T-helper 17 cell (primary cell): Measurements from ENCODE around the gene MYD88. TPM values are rescaled to one million over a fixed set of nuclear protein-coding genes. Genes with fewer than 3 reads are reported as not detected.

Experiments
- ATAC-seq: fragments of 150-1000 bp; cut with Tn5 transposase; 2 replicates; pipeline ENCODE4 v1.10.0; 2021; ENCODE audit warnings: mild to moderate bottlenecking, moderate library complexity
- DNase-seq, 3 donors: peaks; one replicate each; pipeline versions ENCODE4 v3.0.0 to v3.0.0-alpha.2; 2020 to 2021
- H3K9me3 ChIP-seq: one replicate; pipeline ENCODE4 v1.7.0; 2013; ENCODE audit warnings: low read length, mild to moderate bottlenecking; ENCODE audit not compliant: control insufficient read depth, poor library complexity, severe bottlenecking
- H3K27ac Mint-ChIP-seq: one replicate; pipeline ENCODE4 v1.8.0; 2022; ENCODE audit warnings: mild to moderate bottlenecking, moderate library complexity, mixed read lengths
- H3K27me3 Mint-ChIP-seq: one replicate; pipeline ENCODE4 v1.8.0; 2022; ENCODE audit warnings: mixed read lengths
- H3K36me3 Mint-ChIP-seq: one replicate; pipeline ENCODE4 v1.8.0; 2022; ENCODE audit warnings: low read depth, mixed read lengths
- H3K4me1 Mint-ChIP-seq: one replicate; pipeline ENCODE4 v1.8.0; 2022; ENCODE audit warnings: mild to moderate bottlenecking, mixed read lengths
- H3K4me3 Mint-ChIP-seq: one replicate; pipeline ENCODE4 v1.8.0; 2022; ENCODE audit warnings: mild to moderate bottlenecking, moderate library complexity, mixed read lengths
- total RNA-seq, 4 donors: library from RNA in 2 of 4; stranded (reverse) in 2 of 4; gene quantifications; one replicate each; pipeline ENCODE4 v1.2.3 and lab custom pipeline; 2022 to 2026

MYD88 gene
- total RNA-seq, 2 donors from 2014 or later, result 44.0 to 45.5 TPM

- peaks cover 12% of the 10 kb centered on the region for H3K36me3 Mint-ChIP-seq
- H3K27ac Mint-ChIP-seq, result no peak overlapping the region
- DNase-seq (no peak), ATAC-seq (no peak)
- H3K9me3 ChIP-seq, result no peaks in the 10 kb centered on the region
- H3K4me3 Mint-ChIP-seq, result peak overlapping the region; percentile 21
- no peaks in the 10 kb centered on the region for H3K27me3 Mint-ChIP-seq
- no peaks in the 10 kb centered on the region for H3K4me1 Mint-ChIP-seq
Observed at GRCh38 chr3:38107911-38108648, 30.4 kb upstream of the MYD88 start.

- Mint-ChIP-seq H3K27ac (no peak overlapping the region), H3K36me3 (peaks cover 8% of the 10 kb centered on the region), H3K27me3 (no peaks in the 10 kb centered on the region), H3K4me3 (peak overlapping the region; percentile 21), H3K4me1 (no peaks in the 10 kb centered on the region)
- DNase-seq (no peak), ATAC-seq (no peak)
- no peaks in the 10 kb centered on the region for H3K9me3 ChIP-seq
Observed at GRCh38 chr3:38108649-38109579, 29.5 kb upstream of the MYD88 start.

- Mint-ChIP-seq H3K4me3 (no peak overlapping the region), H3K36me3 (peaks cover 6% of the 10 kb centered on the region), H3K4me1 (no peaks in the 10 kb centered on the region), H3K27ac (no peak overlapping the region), H3K27me3 (no peaks in the 10 kb centered on the region)
- no peaks in the 10 kb centered on the region for H3K9me3 ChIP-seq
- DNase-seq (no peak), ATAC-seq (no peak)
Observed at GRCh38 chr3:38109580-38110313, 28.7 kb upstream of the MYD88 start.

DNA sequence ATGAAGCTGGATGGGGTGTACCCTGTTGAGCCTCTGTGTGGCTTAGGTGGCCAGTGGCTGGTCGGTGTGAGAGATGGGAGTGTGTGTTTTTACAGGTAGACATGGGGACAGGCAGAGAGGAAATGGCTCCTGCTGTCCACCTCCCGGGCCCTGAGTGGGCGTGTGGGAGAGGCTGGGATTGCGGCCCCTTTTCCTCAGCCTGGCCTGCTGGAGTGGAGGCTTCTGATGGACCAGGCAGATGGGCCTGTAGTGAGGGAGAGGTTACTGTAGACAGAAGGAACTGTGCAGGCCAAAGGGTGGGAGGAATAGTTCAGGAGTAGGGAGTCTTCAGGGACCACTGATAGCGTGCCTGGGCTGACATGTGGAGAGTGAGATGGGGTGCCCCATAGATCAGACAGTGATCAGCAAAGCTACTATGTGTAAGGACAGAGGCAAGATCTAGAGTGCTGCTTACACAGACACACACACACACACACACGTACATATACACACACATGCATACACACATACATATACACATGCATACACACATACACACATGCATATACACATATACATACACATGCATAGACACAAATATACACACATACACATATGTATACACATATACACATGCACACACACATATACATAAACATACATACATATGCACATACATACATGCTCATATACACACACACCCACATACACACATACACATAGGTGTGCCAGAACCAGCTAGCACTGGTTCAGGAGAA, 28.0 kb upstream of the MYD88 start:
- Mint-ChIP-seq H3K4me3 (no peak overlapping the region), H3K27ac (no peak overlapping the region), H3K36me3 (peaks cover 3% of the 10 kb centered on the region), H3K27me3 (no peaks in the 10 kb centered on the region), H3K4me1 (no peaks in the 10 kb centered on the region)
- no peak for DNase-seq
- no peaks in the 10 kb centered on the region for H3K9me3 ChIP-seq
- ATAC-seq, result no peak

- no peaks in the 10 kb centered on the region for H3K9me3 ChIP-seq
- Mint-ChIP-seq H3K4me1 (peaks cover 5% of the 10 kb centered on the region), H3K4me3 (no peak overlapping the region), H3K27me3 (no peaks in the 10 kb centered on the region), H3K27ac (no peak overlapping the region), H3K36me3 (no peaks in the 10 kb centered on the region)
- ATAC-seq (no peak), DNase-seq (no peak)
Observed at GRCh38 chr3:38111201-38111600, 27.3 kb upstream of the MYD88 start.

DNA sequence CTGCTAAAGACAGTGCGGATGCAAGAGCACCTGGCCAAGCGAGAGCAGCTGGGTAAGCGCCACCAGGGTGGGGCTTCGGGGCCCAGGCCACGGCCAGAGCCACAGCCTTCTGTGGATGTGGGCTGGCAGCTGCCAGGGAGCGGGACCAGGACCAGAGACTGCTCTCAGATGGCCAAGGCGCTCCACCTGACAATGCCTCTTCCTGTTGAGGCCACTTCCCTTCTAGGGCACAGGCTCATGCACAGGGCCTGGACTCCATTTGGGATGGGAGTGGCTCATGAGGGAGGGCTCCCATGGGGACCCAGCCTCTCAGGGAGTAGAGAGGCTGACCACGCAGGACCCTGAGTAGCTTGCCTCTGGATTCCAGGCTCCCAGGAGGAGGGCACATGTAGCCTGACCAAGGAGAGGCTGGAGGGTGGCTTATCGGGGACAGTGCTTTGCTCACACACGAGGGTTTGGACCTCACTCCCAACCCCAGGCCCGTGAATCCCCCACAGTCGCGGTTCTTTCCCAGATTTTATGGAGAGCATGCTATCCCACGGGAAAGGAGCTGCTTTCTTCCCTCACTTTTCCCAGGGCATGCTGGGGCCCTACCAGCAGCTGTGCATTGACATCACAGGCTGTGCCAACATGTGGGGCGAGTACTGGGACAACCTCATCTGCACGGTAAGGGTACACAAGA, 26.6 kb upstream of the MYD88 start:
- no peaks in the 10 kb centered on the region for H3K27me3 Mint-ChIP-seq
- no peaks in the 10 kb centered on the region for H3K36me3 Mint-ChIP-seq

DNA sequence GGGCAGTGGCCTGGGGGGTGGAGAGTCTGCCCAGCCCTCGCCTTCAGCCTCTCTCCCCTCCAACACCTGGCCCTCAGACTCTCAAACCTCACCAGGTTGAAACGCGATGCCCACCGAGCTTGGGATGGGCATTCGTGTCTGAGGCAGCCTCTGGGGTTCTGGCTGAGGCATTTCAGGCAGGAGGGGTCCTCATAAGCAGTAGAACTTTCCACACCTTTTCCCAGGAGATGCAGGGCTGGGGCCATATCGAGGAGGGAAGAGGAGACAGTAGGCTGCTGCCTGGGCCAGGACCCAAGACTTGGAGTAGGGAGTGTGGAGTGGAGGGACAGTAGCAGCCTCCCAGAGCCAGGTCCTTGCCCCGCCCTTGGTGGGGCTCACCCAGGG, 26.1 kb upstream of the MYD88 start:
- ATAC-seq, result no peak
- Mint-ChIP-seq H3K36me3 (no peaks in the 10 kb centered on the region), H3K27me3 (no peaks in the 10 kb centered on the region), H3K4me3 (no peak overlapping the region), H3K4me1 (peaks cover 5% of the 10 kb centered on the region), H3K27ac (no peak overlapping the region)
- H3K9me3 ChIP-seq, result no peaks in the 10 kb centered on the region
- peak in 1 of 3 donors; percentile 5 for DNase-seq

More for the DNA sequence above, 26.6 kb upstream of the MYD88 start:
- ATAC-seq, result no peak
- no peak for DNase-seq
- H3K9me3 ChIP-seq, result no peaks in the 10 kb centered on the region
- Mint-ChIP-seq H3K4me3 (no peak overlapping the region), H3K27ac (no peak overlapping the region), H3K4me1 (peaks cover 5% of the 10 kb centered on the region)

DNA sequence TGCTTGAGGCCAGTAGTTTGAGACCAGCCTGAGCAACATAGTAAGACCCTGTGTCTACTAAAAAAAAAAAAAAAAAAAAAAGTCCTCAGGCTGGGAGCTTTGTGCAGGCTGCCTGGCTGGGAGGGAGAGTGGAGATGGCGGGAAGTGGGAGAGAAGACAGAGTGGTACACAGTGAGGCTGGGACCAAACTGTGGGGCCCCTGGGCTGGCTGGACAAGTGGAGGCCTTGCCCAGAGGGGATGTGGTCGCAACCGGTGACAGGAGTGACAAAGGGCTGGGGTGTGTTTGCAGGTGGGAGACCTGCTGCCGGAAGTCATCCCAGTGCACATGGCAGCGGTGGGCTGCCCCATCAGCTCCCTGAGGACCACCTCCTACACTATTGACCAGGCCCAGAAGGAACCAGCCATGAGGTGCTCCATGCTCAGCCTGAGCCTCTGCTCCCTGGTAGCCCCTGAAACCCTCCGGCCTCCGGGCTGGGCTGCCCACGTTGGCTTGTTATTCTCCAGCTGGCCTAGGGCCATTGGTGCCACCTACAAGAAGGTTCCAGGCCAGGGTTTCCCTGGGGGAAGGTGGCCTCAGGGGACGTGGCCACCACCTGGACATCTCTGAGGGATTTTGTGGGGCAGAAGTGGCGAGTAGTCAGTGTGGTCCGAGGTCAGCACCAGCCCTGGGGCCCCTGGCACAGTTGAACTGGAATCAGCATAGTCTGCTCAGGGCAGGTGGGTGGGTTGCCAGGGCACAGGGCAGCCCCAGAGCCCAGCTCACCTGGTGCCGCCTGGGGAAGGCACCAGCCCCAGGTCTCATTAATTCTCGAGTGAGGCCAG, 24.2 kb upstream of the MYD88 start:
- ATAC-seq, result no peak
- DNase-seq, result peak in 1 of 3 donors; percentile 5
- Mint-ChIP-seq H3K36me3 (no peaks in the 10 kb centered on the region), H3K4me3 (no peak overlapping the region), H3K27me3 (no peaks in the 10 kb centered on the region), H3K27ac (no peak overlapping the region), H3K4me1 (peaks cover 9% of the 10 kb centered on the region)
- H3K9me3 ChIP-seq, result no peaks in the 10 kb centered on the region

DNA sequence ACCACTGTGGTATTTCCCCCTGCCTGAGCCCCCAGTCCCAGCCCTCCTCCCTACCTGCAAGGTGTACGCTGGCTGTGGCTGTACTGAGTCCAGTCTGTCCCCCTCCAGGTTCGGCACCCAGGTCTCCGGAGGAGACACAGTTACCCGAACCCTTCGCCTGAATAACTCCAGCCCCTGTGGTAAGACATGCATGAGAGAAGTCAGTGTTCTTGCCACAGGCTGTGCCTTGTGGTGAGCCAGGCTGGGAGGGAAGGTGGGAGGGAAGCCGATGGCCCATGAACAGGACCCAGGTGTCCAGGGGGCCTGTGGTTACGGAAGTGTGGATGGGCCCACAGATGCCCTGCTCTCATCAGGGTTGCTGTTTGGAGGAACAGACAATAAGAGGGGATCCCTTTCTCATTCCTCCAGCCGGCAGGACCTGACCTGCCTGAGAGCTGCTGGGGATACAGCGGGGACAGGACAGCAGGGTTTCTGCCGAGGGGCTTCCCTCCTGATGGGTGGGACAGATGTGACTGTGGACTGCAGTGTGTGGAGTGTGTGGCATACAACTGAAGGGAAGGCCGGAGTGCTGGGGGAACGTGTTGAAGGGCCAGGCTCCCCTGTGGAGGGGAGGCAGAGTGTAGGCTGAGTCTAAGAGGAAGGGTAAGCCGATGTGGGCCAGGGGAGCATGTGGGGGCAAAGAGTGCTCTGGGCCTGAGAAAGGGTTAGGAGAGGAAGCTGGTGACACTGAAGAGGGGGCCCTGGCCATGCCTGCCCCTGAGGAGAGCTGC, 23.4 kb upstream of the MYD88 start:
- H3K27ac Mint-ChIP-seq, result peak overlapping the region; percentile 84
- no peaks in the 10 kb centered on the region for H3K27me3 Mint-ChIP-seq
- no peaks in the 10 kb centered on the region for H3K36me3 Mint-ChIP-seq
- no peaks in the 10 kb centered on the region for H3K9me3 ChIP-seq
- ATAC-seq (no peak), DNase-seq (peak in 1 of 3 donors; percentile 4)
- H3K4me3 Mint-ChIP-seq, result no peak overlapping the region
- peaks cover 9% of the 10 kb centered on the region for H3K4me1 Mint-ChIP-seq

DNA sequence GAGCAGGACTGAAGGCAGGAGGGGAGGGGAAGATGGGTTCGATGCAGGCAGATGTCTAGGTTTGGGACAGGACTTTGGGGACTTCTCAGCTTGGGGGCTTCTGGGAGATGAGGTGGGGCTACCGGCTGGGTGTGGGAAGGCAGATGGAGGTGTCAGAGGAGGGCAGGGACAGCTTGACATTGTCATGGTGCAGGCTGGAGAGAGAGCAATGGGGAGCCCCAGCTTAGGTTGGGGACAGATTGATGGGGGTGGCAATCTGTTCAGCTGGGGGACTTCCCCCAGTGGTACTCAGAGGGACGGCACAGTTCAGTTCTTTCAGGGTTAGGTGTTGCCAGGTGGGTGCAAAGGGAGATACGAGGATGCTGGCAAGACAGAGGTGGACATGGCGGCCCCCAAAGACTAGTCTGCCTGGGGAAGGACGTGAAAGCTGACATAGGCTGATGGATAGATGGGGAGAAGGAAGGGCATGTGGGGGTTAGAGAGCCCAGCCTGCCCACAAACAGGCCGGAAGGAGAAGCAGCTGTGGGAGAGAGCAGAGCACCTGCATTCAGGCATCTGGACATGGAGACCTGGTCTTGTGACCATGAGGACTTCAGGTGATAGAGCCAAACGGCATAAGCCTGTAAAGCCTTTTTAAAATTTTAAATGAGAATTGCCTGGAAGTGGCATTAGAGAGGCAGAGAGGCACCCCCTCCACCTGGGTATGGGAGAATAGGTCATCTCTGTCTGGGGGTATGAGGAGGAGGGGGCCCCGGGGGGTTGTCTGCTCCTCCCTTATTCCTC, 22.6 kb upstream of the MYD88 start:
- H3K36me3 Mint-ChIP-seq, result peaks cover 3% of the 10 kb centered on the region
- peak overlapping the region; percentile 31 for H3K4me3 Mint-ChIP-seq
- ATAC-seq (no peak), DNase-seq (peak in 1 of 3 donors; percentile 3)
- no peaks in the 10 kb centered on the region for H3K27me3 Mint-ChIP-seq
- no peaks in the 10 kb centered on the region for H3K9me3 ChIP-seq
- peaks cover 11% of the 10 kb centered on the region for H3K4me1 Mint-ChIP-seq
- H3K27ac Mint-ChIP-seq, result peak overlapping the region; percentile 84
